Cardiac muscle cell (in vitro differentiated cells and primary cell): Measurements from ENCODE around the gene IQCN. TPM values are rescaled to one million over a fixed set of nuclear protein-coding genes. Genes with fewer than 3 reads are reported as not detected.

Experiments
- DNase-seq, 2 donors: peaks; one replicate each; pipeline versions ENCODE4 v3.0.0 to v3.0.0-alpha.2; 2010 to 2017; ENCODE audit warnings: low read depth in 1 of 2, low spot score in 1 of 2
- H3K27ac ChIP-seq: fragments of 200-600 bp; sonication (generic); 2 replicates; pipeline ENCODE4 v1.5.1; 2016
- H3K27me3 ChIP-seq: fragments of 200-600 bp; sonication (generic); 2 replicates; pipeline ENCODE4 v1.6.0; 2016; ENCODE audit warnings: control low read depth
- H3K36me3 ChIP-seq: fragments of 200-600 bp; sonication (generic); 2 replicates; pipeline ENCODE4 v1.5.1; 2016; ENCODE audit warnings: control low read depth
- H3K4me1 ChIP-seq: fragments of 200-600 bp; sonication (generic); 2 replicates; pipeline ENCODE4 v1.8.1; 2017; ENCODE audit warnings: low read depth, mild to moderate bottlenecking, mixed run types
- H3K4me3 ChIP-seq: fragments of 200-600 bp; sonication (generic); 2 replicates; pipeline ENCODE4 v1.5.1; 2016; ENCODE audit warnings: mild to moderate bottlenecking
- H3K9me3 ChIP-seq: fragments of 200-600 bp; sonication (generic); 2 replicates; pipeline ENCODE4 v1.5.1; 2017; ENCODE audit warnings: low read depth, mild to moderate bottlenecking, control low read depth
- polyA plus RNA-seq: library from polyadenylated mRNA; unstranded; fragments of >200 nt; fragmentation: Nextera tagmentation; extraction: Ambion mirVana; gene quantifications from 2 replicates; pipeline ENCODE4 v1.2.1, GENCODE V29; 2016
- total RNA-seq: library from RNA; depleted of rRNA; stranded (reverse); fragments of >200 nt; gene quantifications from 2 replicates; pipeline ENCODE4 v1.2.3, GENCODE V29; 2016
- TF ChIP-seq, protein P1 (sequence below): IDR thresholded peaks from 2 replicates; pipeline ENCODE4 v1.5.1; 2012; ENCODE audit warnings: low read depth, mild to moderate bottlenecking, low read length

IQCN gene
- total and polyA plus RNA-seq, 2 experiments from 2014 or later = 0.38 to 3.2 TPM

DNA sequence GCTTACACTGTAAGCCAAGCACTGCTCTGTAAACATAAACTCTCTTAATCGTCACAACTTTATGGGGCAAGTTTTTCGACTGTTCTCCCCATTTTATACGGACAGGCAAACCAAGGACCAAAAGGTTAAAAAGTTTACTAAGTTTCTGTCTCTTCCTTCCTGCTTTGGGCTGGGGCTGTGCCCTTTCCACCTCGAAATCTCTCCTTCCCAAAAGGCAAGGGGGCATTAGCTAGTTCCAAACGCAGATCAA lies 4.9 kb upstream of the IQCN start:
- Histone ChIP-seq H3K36me3 (peaks cover 10% of the 10 kb centered on the region), H3K4me3 (peak overlapping the region; percentile 97), H3K27me3 (no peaks in the 10 kb centered on the region), H3K27ac (no peak overlapping the region), H3K4me1 (peaks cover 7% of the 10 kb centered on the region), H3K9me3 (no peaks in the 10 kb centered on the region)
- TF ChIP-seq, protein P1, sequence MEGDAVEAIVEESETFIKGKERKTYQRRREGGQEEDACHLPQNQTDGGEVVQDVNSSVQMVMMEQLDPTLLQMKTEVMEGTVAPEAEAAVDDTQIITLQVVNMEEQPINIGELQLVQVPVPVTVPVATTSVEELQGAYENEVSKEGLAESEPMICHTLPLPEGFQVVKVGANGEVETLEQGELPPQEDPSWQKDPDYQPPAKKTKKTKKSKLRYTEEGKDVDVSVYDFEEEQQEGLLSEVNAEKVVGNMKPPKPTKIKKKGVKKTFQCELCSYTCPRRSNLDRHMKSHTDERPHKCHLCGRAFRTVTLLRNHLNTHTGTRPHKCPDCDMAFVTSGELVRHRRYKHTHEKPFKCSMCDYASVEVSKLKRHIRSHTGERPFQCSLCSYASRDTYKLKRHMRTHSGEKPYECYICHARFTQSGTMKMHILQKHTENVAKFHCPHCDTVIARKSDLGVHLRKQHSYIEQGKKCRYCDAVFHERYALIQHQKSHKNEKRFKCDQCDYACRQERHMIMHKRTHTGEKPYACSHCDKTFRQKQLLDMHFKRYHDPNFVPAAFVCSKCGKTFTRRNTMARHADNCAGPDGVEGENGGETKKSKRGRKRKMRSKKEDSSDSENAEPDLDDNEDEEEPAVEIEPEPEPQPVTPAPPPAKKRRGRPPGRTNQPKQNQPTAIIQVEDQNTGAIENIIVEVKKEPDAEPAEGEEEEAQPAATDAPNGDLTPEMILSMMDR = no peak
- DNase-seq = no peak

DNA sequence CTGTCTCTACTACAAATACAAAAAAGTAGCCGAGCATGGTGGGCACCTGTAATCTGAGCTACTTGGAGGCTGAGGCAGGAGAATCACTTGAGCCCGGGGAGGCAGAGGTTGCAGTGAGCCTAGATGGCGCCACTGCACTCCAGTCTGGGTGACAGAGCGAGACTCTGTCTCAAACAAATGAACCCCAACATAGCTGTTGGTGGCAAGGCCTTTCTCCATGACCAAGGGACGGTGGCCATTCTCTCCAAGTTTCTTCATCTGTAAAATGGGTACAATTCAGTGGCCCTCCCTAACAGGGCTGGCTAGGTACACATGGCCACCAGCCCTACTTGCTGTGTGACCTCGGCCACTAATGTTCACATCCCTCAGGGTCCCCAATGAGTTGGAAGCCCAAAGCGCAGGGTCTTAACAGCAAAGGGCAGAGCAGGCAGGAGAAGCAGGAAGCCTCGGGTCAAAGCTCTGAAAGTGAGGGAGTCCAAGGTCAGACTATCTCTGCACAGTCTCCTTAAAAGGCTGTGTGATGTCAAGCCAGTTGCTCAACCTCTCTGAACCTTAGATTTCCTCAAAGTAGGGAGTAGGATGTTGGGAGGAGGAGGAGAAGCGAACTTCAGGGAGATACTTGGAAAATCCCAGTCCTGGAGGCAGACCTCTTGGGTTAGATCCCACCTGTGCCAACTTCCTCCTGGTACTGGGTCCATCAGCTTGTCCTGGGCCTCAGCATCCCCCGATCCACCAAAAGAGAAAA lies 4.4 kb upstream of the IQCN start:
- Histone ChIP-seq H3K27ac (no peak overlapping the region), H3K36me3 (peaks cover 10% of the 10 kb centered on the region), H3K4me1 (peaks cover 7% of the 10 kb centered on the region), H3K9me3 (no peaks in the 10 kb centered on the region), H3K4me3 (peak overlapping the region; percentile 97), H3K27me3 (no peaks in the 10 kb centered on the region)
- DNase-seq = peak in 1 of 2 donors; percentile 39
- TF ChIP-seq, protein P1 = peak; percentile 38

DNA sequence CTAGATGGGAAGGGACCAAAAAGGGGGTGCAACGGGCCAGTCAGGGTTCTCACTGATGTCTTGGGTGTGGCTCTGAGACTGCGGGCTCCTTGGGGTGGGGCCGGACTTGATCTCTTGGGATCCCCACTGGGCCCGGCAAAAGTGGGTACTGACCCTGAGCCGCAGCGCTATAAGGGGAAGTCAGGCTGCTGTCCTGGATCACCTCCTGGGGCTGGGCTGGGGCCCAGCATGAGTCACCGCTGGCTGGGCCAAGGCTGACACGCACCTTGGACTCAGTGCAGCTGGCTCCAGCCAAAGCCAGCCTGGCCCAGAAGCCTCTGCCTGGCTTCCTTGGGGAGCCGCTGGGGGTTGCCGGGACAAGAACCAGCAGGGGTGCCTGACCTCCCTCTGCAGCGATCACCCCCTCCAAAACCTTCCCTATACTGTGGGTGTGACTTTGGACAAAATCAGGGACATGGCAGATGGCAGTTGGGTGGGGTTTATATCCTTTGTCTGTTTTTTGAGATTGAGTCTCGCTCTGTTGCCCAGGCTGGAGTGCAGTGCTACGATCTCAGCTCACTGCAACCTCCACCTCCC lies 617 bp upstream of the IQCN start:
- TF ChIP-seq, protein P1 = no peak
- peak in 1 of 2 donors; percentile 90 for DNase-seq
- Histone ChIP-seq H3K36me3 (peaks cover 10% of the 10 kb centered on the region), H3K4me3 (no peak overlapping the region), H3K27me3 (no peaks in the 10 kb centered on the region), H3K27ac (no peak overlapping the region), H3K9me3 (no peaks in the 10 kb centered on the region), H3K4me1 (no peaks in the 10 kb centered on the region)

DNA sequence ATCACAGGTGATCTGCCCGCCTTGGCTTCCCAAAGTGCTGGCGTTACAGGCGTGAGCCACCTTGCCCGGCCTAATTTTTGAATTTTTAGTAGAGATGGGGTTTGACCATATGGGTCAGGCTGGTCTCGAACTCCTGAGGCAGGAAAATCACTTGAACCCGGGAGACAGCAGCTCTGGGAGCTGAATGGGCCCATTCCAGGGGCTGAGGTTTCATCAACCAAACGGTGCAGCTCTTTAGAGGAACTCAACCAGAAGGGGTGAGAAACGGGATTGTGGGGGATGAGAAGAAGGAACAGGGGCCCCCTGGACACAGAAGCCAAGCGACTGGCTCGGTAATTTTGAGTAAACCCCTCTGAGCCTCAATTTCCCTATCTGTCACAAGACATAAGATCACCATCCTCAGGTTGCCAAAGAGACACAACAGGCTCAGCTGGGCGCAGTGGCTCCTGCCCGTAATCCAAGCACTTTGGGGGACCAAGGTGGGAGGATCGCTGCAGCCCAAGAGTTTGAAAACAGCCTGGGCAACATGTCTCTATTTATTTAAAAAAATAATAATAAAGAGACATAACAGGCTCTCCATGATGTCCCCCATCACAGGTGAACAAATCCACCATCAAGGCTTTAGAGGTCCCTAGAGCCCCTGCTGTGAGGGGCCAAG lies 562 bp downstream of the IQCN start:
- Histone ChIP-seq H3K4me1 (no peaks in the 10 kb centered on the region), H3K4me3 (no peak overlapping the region), H3K27ac (no peak overlapping the region), H3K36me3 (peaks cover 7% of the 10 kb centered on the region), H3K27me3 (no peaks in the 10 kb centered on the region), H3K9me3 (no peaks in the 10 kb centered on the region)
- DNase-seq = no peak
- TF ChIP-seq, protein P1 = no peak

DNA sequence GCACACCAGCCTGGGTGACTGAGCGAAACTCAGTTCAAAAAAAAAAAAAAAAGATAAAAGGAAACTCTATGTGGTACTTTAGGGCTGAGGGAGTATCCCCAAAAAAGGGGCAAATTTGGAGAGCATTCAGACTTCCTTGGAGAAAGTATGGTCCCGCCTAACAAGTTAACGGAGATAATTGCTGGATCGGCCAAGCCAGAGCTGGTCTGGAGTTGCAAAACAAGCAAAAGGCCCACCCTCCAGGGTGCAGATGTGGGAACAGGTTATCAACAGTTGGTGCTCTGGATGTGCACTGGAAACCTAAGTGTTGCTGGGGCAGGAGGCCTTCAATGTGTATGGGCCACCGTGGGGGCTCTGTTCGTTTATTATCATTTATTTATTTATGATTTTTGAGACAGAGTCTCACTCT lies 2.8 kb downstream of the IQCN start:
- TF ChIP-seq, protein P1 = no peak
- Histone ChIP-seq H3K4me3 (no peak overlapping the region), H3K36me3 (no peaks in the 10 kb centered on the region), H3K27me3 (no peaks in the 10 kb centered on the region), H3K4me1 (no peaks in the 10 kb centered on the region), H3K27ac (no peak overlapping the region), H3K9me3 (no peaks in the 10 kb centered on the region)
- peak in 1 of 2 donors; percentile 10 for DNase-seq
